GM21381 (cell line): Measurements from ENCODE around the gene TLE5.
A peak's percentile ranks its signal among the peaks of the same experiment; 100 is the strongest.

Experiments used
- ATAC-seq: cut with Tn5 transposase; IDR thresholded peaks from one replicate; pipeline ENCODE4 v1.9.1; 2021; ENCODE audit warnings: mild to moderate bottlenecking, moderate library complexity; ENCODE audit not compliant: unreplicated experiment

TLE5 gene

GRCh38 chr19:3062165-3063105 is at the start of gene TLE5:
TSS of gene TLE5 (minus strand) at chr19:3062495. CDS start at chr19:3062200, 295 bp downstream.
- peak; percentile 40 for ATAC-seq

- no peak for ATAC-seq
Observed at GRCh38 chr19:3111586-3112247, 49.4 kb upstream of the TLE5 start.

GRCh38 chr19:3110126-3110825 is 48.0 kb upstream of the TLE5 start:
- no peak for ATAC-seq

GRCh38 chr19:3109491-3109890 is 47.2 kb upstream of the TLE5 start:
- no peak for ATAC-seq

GRCh38 chr19:3108775-3109174 is 46.5 kb upstream of the TLE5 start:
- ATAC-seq: no peak

GRCh38 chr19:3107658-3108057 is 45.4 kb upstream of the TLE5 start:
- ATAC-seq: no peak

- no peak for ATAC-seq
Observed at GRCh38 chr19:3106509-3107141, 44.3 kb upstream of the TLE5 start.

- no peak for ATAC-seq
Observed at GRCh38 chr19:3105641-3106508, 43.6 kb upstream of the TLE5 start.

- ATAC-seq: no peak
Observed at GRCh38 chr19:3104708-3104983, 42.4 kb upstream of the TLE5 start.

- ATAC-seq: no peak
Observed at GRCh38 chr19:3102239-3103140, 40.2 kb upstream of the TLE5 start.

- no peak for ATAC-seq
Observed at GRCh38 chr19:3100747-3101730, 38.7 kb upstream of the TLE5 start.

- ATAC-seq: no peak
Observed at GRCh38 chr19:3100331-3100730, 38.0 kb upstream of the TLE5 start.

- ATAC-seq: no peak
Observed at GRCh38 chr19:3099347-3100145, 37.3 kb upstream of the TLE5 start.

GRCh38 chr19:3098515-3099346 is 36.4 kb upstream of the TLE5 start:
- ATAC-seq: no peak

GRCh38 chr19:3098141-3098514 is 35.8 kb upstream of the TLE5 start:
- ATAC-seq: no peak

GRCh38 chr19:3097442-3097871 is 35.2 kb upstream of the TLE5 start:
- no peak for ATAC-seq
